GM23248 (cell line): ENCODE results near the gene THOC5. TPM values are rescaled to one million over a fixed set of nuclear protein-coding genes. Genes with fewer than 3 reads are reported as not detected.
A peak's percentile ranks its signal among the peaks of the same experiment; 100 is the strongest.
"Not testable (repeated sequence)": the region's sequence is repeated elsewhere in the genome, so short reads cannot be mapped to it uniquely, and the experiment has no call there.

Experiments
- DNase-seq: peaks from one replicate; pipeline ENCODE4 v3.0.0-alpha.2; 2015
- H2AFZ ChIP-seq: fragments of 200-600 bp; sonication (generic); 2 replicates; pipeline ENCODE4 v1.6.1; 2016; ENCODE audit warnings: antibody characterized with exemption
- H3F3A ChIP-seq: fragments of 200-600 bp; sonication (generic); 2 replicates; pipeline ENCODE4 v1.6.1; 2016; ENCODE audit warnings: mild to moderate bottlenecking, antibody characterized with exemption, mixed run types; ENCODE audit not compliant: insufficient read depth
- H3K27ac ChIP-seq: fragments of 200-600 bp; sonication (generic); 2 replicates; pipeline ENCODE4 v1.5.1; 2016; ENCODE audit warnings: mild to moderate bottlenecking
- H3K27me3 ChIP-seq: fragments of 200-600 bp; sonication (generic); replicated peaks from 2 replicates; pipeline ENCODE4 v1.6.1; 2016; ENCODE audit warnings: mild to moderate bottlenecking; ENCODE audit not compliant: insufficient read depth
- H3K36me3 ChIP-seq: fragments of 200-600 bp; sonication (generic); 2 replicates; pipeline ENCODE4 v1.6.1; 2016; ENCODE audit warnings: low read depth, mild to moderate bottlenecking
- H3K4me1 ChIP-seq: fragments of 200-600 bp; sonication (generic); 2 replicates; pipeline ENCODE4 v1.6.1; 2016; ENCODE audit warnings: mild to moderate bottlenecking; ENCODE audit not compliant: insufficient read depth
- H3K4me2 ChIP-seq: fragments of 200-600 bp; sonication (generic); one replicate; pipeline ENCODE4 v1.6.1; 2016; ENCODE audit warnings: mild to moderate bottlenecking; ENCODE audit not compliant: unreplicated experiment
- H3K4me3 ChIP-seq: fragments of 200-600 bp; sonication (generic); 2 replicates; pipeline ENCODE4 v1.5.1; 2016; ENCODE audit warnings: mild to moderate bottlenecking
- H3K79me2 ChIP-seq: fragments of 200-600 bp; sonication (generic); 2 replicates; pipeline ENCODE4 v1.6.1; 2016; ENCODE audit warnings: mild to moderate bottlenecking; ENCODE audit not compliant: insufficient read depth
- H3K9ac ChIP-seq: fragments of 200-600 bp; sonication (generic); 2 replicates; pipeline ENCODE4 v1.6.1; 2016; ENCODE audit warnings: mild to moderate bottlenecking
- H3K9me2 ChIP-seq: fragments of 200-600 bp; sonication (generic); 2 replicates; pipeline ENCODE4 v1.6.1; 2016; ENCODE audit warnings: mixed run types, mild to moderate bottlenecking, moderate library complexity; ENCODE audit not compliant: insufficient read depth
- H3K9me3 ChIP-seq: fragments of 200-600 bp; sonication (generic); one replicate; pipeline ENCODE4 v1.6.1; 2017; ENCODE audit warnings: low read depth
- H4K20me1 ChIP-seq: fragments of 200-600 bp; sonication (generic); 2 replicates; pipeline ENCODE4 v1.6.0; 2016; ENCODE audit not compliant: insufficient read depth
- EZH2 ChIP-seq: fragments of 200-600 bp; sonication (generic); IDR thresholded peaks from 2 replicates; pipeline ENCODE4 v1.6.1; 2018; ENCODE audit warnings: antibody characterized with exemption, mild to moderate bottlenecking; ENCODE audit not compliant: insufficient read depth, poor library complexity, severe bottlenecking
- EZH2phosphoT487 ChIP-seq: fragments of 200-600 bp; sonication (generic); IDR thresholded peaks from 2 replicates; pipeline ENCODE4 v1.6.1; 2018; ENCODE audit warnings: antibody characterized with exemption, moderate library complexity, mild to moderate bottlenecking, low read depth; ENCODE audit not compliant: insufficient read depth
- WGBS, 2 experiments: methylation state at CpG; one replicate each; pipeline ENCODE4 v1.1.6; 2015 to 2017; ENCODE audit warnings: low lambda C conversion rate in 2 of 2, low coverage in 1 of 2; ENCODE audit errors: missing lambda C conversion rate in 2 of 2; 5-methylcytosine and 5-hydroxymethylcytosine counted together
- in situ Hi-C: fragments of 300-500 bp; cut with MboI; formaldehyde crosslinking; loops from 2 replicates; pipeline ENCODE4 v1.15.0; 2020
- polyA plus RNA-seq: library from polyadenylated mRNA; unstranded; fragments of >200 nt; fragmentation: Nextera tagmentation; extraction: Ambion mirVana; gene quantifications from 2 replicates; pipeline ENCODE4 v1.2.1, GENCODE V29; 2016
- total RNA-seq: library from RNA; depleted of rRNA; stranded (reverse); fragments of >200 nt; shearing (Covaris generic); gene quantifications from 2 replicates; pipeline ENCODE4 v1.2.3, GENCODE V29; 2014; rRNA removed

Gene THOC5
- 61.7 and 83.5 TPM in 2 replicates for total RNA-seq
- 46.9 and 48.9 TPM in 2 replicates for polyA plus RNA-seq

DNA sequence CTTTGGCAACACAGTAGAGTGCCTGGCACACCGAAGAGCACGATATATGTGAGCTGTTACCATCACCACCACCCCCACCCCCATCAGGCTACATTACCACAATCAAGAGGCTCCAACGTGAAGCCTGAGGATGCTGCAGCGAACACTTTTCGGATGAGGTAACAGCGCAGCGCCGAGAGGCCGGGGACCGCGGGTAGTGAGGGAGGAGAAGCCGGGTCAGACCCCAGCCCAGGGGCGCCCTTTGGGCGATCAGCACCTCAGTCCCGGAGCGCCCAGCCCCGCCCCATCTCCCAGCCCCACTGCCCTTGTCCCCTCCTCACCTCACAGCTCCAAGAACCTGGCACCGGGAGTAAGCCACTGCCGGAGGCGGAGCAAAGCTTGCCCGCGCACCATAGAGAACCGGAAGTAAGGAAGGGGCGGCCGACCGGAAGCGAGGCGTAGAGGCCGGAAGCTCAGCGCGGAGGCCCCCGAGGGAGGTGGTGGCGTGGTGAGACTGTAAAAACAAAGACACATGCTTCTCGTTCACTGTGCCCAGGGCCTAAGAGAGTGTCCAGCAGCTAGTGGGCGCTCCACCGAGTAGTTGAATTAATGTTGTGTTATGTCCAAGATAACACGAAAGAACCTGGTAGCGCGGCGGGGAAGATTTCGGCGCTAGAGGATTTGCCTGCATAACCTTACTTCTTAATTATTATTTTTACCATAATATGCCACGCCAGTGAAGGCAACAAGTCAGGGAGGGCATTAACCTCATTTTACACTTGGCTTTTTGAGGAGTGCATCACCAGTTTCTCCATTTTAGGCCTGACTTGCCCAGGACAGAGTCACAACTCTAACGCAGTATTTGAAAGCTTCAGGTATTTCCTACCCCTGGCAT is at the start of gene THOC5:
TSS of gene THOC5 (minus strand) at position 407 of the 874 bp plus-strand sequence. CDS start 4,610 bp downstream, outside the sequence.
- Histone ChIP-seq H3K27me3 (no peaks in the 10 kb centered on the region), H3K4me3 (peak within 1 kb of the TSS; percentile 96), H3K4me1 (peaks cover 9% of the 10 kb centered on the region), H2AFZ (peak within 1 kb of the TSS; percentile 82), H3K27ac (peak within 1 kb of the TSS; percentile 80), H4K20me1 (no peaks in the 10 kb centered on the region), H3K9me3 (no peaks in the 10 kb centered on the region), H3K4me2 (peak within 1 kb of the TSS; percentile 85), H3K9me2 (no peaks in the 10 kb centered on the region), H3K36me3 (peaks cover 8% of the 10 kb centered on the region; the same call in 1 of the 2 replicates), H3K9ac (peak within 1 kb of the TSS; percentile 91), H3F3A (peaks cover 24% of the 10 kb centered on the region), H3K79me2 (peaks cover 49% of the 10 kb centered on the region)
- in situ Hi-C loops = no loop called here
- no peak for TF ChIP-seq EZH2
- TF ChIP-seq EZH2phosphoT487 = no peak
- peak; percentile 98 for DNase-seq
- 1 to 2% methylated on average over 35 to 44 of the region's 44 CpGs for WGBS, 2 experiments

DNA sequence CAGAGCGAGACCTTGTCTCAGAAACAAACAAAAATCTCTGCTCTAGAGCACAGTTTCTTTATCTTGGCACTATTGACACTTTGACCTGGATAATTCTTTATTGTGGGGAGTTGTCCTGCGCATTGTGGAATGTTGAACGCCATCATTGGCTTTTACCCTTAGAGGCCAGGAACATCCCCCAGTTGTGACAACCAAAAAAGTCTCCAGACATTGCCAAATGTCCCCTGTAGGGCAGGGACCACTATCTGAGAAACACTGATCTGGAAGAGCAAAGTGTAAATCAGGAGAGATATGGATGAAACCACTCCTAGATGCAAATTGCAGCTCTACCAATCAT is 45.1 kb upstream of the THOC5 start:
- no peaks in the 10 kb centered on the region for H3F3A ChIP-seq
- in situ Hi-C loops = no loop called here

DNA sequence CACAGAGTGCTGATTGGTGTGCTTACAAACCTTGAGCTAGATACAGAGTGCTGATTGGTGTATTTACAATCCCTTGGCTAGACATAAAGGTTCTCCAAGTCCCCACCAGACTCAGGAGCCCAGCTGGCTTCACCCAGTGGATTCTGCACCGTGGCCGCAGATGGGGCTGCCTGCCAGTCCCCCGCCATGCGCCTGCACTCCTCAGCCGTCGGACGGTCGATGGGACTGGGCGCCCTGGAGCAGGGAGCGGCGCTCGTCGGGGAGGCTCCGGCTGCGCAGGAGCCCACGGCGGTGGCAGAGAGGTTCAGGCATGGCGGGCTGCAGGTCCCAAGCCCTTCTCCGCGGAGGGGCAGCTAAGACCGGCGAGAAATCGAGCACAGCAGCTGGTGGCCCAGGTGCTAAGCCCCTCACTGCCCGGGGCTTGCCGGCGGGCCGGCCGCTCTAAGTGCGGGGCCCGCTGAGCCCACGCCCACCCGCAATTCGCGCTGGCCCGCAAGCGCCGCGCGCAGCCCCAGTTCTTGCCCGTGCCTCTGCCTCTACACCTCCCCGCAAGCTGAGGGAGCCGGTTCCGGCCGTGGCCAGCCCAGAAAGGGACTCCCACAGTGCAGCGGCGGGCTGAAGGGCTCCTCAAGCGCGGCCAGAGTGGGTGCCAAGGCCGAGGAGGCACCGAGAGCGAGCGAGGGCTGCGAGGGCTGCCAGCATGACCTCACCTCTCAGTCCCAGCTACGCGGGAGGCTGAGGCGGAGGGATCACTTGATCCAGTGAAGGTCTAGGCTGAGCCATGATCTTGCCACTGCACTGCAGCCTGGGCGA is 44.5 kb upstream of the THOC5 start:
- H3K9ac ChIP-seq, H3K4me1 ChIP-seq, in situ Hi-C loops, H3K36me3 ChIP-seq, H3K4me2 ChIP-seq, H4K20me1 ChIP-seq, H2AFZ ChIP-seq, H3K4me3 ChIP-seq, H3K27me3 ChIP-seq, H3K9me3 ChIP-seq, H3K27ac ChIP-seq, DNase-seq, H3K9me2 ChIP-seq, H3F3A ChIP-seq, H3K79me2 ChIP-seq: not testable (repeated sequence)
- WGBS, 2 experiments = 85 to 86% methylated on average over 36 to 54 of the region's 57 CpGs

More for the DNA sequence above, 45.1 kb upstream of the THOC5 start:
- Histone ChIP-seq H3K9me2 (no peaks in the 10 kb centered on the region), H3K4me2 (no peak overlapping the region), H3K9me3 (no peaks in the 10 kb centered on the region), H3K9ac (no peak overlapping the region), H3K4me1 (no peaks in the 10 kb centered on the region), H3K4me3 (no peak overlapping the region), H4K20me1 (no peaks in the 10 kb centered on the region), H3K27ac (no peak overlapping the region), H3K36me3 (no peaks in the 10 kb centered on the region), H3K79me2 (peaks cover 1% of the 10 kb centered on the region), H2AFZ (no peak overlapping the region), H3K27me3 (no peaks in the 10 kb centered on the region)
- TF ChIP-seq EZH2phosphoT487 = no peak
- no peak for TF ChIP-seq EZH2
- no peak for DNase-seq
- WGBS, 2 experiments = 82 to 84% methylated on average over 3 of the region's 3 CpGs

DNA sequence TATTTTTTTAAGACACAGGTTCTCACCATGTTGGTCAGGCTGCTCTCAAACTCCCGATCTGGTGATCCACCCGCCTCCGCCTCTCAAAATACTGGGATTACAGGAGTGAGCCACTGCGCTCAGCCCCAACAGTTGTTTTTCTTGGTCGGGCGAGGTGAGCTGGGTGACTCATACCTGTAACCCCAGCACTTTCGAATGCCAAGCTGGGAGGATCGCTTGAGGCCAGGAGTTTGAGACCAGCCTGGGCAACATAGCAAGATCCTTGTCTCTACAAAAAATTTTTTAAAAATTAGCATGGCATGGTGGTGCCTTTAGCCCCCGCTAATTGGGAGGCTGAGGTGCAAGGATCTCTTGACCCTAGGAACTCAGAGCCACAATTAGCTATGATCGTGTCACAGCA is 42.9 kb upstream of the THOC5 start:
- Histone ChIP-seq H3K4me1 (no peaks in the 10 kb centered on the region), H3K9me2 (no peaks in the 10 kb centered on the region), H3K27me3 (no peaks in the 10 kb centered on the region), H3K27ac (no peak overlapping the region), H3K4me3 (no peak overlapping the region), H3K4me2 (no peak overlapping the region), H3K36me3 (no peaks in the 10 kb centered on the region), H3K9ac (no peak overlapping the region), H3K9me3 (no peaks in the 10 kb centered on the region), H4K20me1 (no peaks in the 10 kb centered on the region), H3F3A (no peaks in the 10 kb centered on the region), H3K79me2 (no peaks in the 10 kb centered on the region), H2AFZ (no peak overlapping the region)
- DNase-seq = no peak
- in situ Hi-C loops = no loop called here
- TF ChIP-seq EZH2 = no peak
- no peak for TF ChIP-seq EZH2phosphoT487
- 80 to 84% methylated on average over 10 of the region's 10 CpGs for WGBS, 2 experiments

DNA sequence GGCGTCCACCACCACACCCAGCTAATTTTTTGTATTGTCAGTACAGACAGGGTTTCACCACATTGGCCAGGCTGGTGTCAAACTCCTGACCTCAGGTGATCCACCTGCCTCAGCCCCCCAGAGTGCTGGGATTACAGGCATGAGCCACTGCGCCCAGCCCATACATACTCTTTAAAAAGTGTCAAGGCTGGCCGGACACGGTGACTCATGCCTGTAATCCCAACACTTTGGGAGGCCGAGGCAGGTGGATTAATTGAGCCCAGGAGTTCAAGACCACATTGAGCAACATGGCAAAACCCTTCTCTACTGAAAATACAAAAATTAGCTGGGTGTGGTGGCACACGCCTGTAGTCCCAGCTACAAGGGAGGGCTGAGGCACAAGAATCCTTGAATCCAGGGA is 40.9 kb upstream of the THOC5 start:
- H3F3A ChIP-seq, H3K79me2 ChIP-seq, H3K27ac ChIP-seq, H4K20me1 ChIP-seq, H3K9me2 ChIP-seq, H3K27me3 ChIP-seq, DNase-seq, H3K4me1 ChIP-seq, H2AFZ ChIP-seq, in situ Hi-C loops, H3K9me3 ChIP-seq, H3K4me2 ChIP-seq, H3K4me3 ChIP-seq, H3K36me3 ChIP-seq, H3K9ac ChIP-seq: not testable (repeated sequence)
- whole genome bisulfite sequencing, 2 experiments = 90 to 96% methylated on average over 6 of the region's 6 CpGs
